Rectal smooth muscle tissue (tissue), 1 donor: Measurements from ENCODE around the gene PLP2.
A peak's percentile ranks its signal among the peaks of the same experiment; 100 is the strongest.
"Not testable (repeated sequence)": the region's sequence is repeated elsewhere in the genome, so short reads cannot be mapped to it uniquely, and the experiment has no call there.

ENCODE experiments used
- H3K27ac ChIP-seq: one replicate; pipeline ENCODE4 v1.7.0; 2013; ENCODE audit warnings: low read depth, low read length, inconsistent platforms
- H3K27me3 ChIP-seq: one replicate; pipeline ENCODE4 v1.7.0; 2013; ENCODE audit warnings: low read length; ENCODE audit not compliant: control insufficient read depth, insufficient read depth
- H3K36me3 ChIP-seq: one replicate; pipeline ENCODE4 v1.7.0; 2013; ENCODE audit warnings: low read length; ENCODE audit not compliant: control insufficient read depth, insufficient read depth
- H3K4me1 ChIP-seq: one replicate; pipeline ENCODE4 v1.7.0; 2013; ENCODE audit warnings: low read length; ENCODE audit not compliant: control insufficient read depth, insufficient read depth
- H3K4me3 ChIP-seq: one replicate; pipeline ENCODE4 v1.7.0; 2013; ENCODE audit warnings: low read length
- H3K9ac ChIP-seq: one replicate; pipeline ENCODE4 v1.7.0; 2013; ENCODE audit warnings: low read length

PLP2 gene

DNA sequence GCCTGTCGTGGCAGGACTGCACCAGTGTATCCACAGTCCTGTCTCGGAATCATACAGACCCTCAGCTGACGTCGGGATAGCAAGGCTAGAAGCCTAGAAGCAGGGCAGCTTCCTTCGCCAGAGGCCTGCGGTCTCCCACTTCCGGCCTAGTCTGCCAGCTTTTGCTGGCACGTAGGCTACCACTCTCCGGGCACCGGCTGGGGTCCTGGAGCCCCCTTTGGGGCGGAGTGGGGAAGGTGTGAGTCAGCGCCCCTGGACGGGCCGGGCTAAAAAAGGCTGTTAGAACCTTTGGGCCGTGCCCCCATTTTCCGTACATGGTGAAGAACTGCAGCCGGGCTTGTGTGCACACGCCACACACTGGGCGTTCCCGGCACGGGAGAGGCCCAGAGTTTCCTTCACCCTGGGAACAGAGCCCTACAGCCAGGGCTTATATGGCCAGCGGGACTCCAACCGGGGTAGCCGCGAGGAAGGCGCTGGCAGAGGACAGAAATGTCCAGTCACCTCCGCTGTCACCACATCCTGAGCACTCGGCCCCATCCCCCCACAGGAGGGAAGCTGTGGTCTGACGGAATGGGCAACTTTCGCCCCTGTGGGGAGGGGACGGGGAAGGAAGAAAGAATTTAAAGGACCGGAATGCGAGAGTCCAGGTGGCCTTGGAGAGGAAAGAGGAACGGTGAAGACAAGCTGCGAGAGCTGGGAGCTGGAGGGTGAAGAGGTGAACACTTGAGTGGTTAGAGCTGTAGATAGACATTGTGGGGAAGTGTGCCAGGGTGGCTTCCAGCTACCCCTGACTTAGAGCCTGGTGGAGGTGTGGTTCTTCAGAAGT lies 4.6 kb upstream of the PLP2 start:
- peak overlapping the region; percentile 75 for H3K4me3 ChIP-seq
- no peaks in the 10 kb centered on the region for H3K36me3 ChIP-seq
- peak overlapping the region; percentile 97 for H3K27ac ChIP-seq
- no peaks in the 10 kb centered on the region for H3K4me1 ChIP-seq
- H3K9ac ChIP-seq, result peak overlapping the region; percentile 84
- H3K27me3 ChIP-seq, result no peaks in the 10 kb centered on the region

DNA sequence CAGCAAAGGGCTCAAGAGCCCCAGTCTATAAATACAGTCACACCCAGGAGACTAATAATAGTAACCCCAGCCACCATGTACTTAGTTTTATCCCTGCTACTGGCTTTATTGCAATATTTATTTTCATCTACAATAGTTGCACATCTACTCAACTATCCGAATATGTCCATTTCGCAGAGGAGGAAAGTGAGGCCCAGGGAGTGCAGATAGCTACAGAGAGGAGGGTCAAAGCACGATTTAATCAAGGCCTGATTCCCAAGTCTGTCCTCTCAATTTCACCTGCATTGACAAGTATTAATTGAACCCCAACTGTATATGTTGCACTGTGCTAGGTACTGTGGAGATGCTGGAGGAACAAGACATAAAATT lies 4.0 kb upstream of the PLP2 start:
- no peaks in the 10 kb centered on the region for H3K27me3 ChIP-seq
- no peaks in the 10 kb centered on the region for H3K36me3 ChIP-seq
- peak overlapping the region; percentile 97 for H3K27ac ChIP-seq
- H3K9ac ChIP-seq, result peak overlapping the region; percentile 84
- H3K4me3 ChIP-seq, result peak overlapping the region; percentile 75
- no peaks in the 10 kb centered on the region for H3K4me1 ChIP-seq

DNA sequence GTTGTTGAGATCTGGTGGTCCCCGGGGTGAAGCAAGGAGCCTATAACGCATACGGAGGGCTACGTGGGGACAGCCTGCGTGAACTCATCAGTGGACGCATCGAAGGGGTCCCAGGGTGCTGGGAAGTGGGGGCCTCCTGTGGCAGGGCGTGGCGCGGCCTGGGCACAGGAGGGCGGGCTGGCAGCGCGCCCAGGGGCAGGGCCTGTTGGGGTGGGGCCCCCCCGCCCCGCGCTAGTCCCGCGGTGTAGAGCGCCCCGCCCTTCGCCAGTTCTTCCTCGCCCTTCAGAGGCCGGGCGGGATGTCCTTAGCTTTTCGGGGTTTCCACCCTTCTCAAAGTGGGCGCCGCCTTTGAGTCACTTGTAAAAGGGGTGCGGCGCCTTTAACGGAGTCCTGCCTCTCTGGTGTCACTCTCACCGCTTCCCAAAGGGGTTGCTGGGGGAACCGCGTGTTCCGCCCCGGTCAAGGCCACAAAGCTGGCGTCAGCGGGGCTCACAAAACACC lies 632 bp downstream of the PLP2 start:
- H3K9ac ChIP-seq, result peak overlapping the region; percentile 57
- peaks cover 4% of the 10 kb centered on the region for H3K36me3 ChIP-seq
- peak overlapping the region; percentile 84 for H3K27ac ChIP-seq
- peak overlapping the region; percentile 59 for H3K4me3 ChIP-seq
- no peaks in the 10 kb centered on the region for H3K27me3 ChIP-seq
- no peaks in the 10 kb centered on the region for H3K4me1 ChIP-seq

DNA sequence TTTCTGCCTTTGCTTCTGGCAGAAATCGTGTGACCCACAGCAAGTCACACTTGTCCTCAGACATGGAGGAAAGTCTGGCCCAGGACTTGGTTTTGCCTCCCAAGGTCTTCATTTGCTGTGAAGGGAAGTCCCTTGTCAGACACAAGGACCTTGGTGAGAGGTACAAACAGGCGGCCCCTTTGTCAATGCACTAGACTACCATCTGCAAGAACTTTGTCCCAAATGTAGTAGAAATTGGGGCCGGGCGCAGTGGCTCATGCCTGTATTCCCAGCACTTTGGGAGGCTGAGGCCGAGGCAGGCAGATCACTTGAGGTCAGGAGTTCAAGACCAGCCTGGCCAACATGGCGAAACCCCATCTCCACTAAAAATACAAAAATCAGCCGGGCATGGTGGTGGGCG lies 1.8 kb downstream of the PLP2 start:
- not testable (repeated sequence) for H3K27ac ChIP-seq, H3K27me3 ChIP-seq, H3K9ac ChIP-seq, H3K36me3 ChIP-seq, H3K4me3 ChIP-seq, H3K4me1 ChIP-seq

DNA sequence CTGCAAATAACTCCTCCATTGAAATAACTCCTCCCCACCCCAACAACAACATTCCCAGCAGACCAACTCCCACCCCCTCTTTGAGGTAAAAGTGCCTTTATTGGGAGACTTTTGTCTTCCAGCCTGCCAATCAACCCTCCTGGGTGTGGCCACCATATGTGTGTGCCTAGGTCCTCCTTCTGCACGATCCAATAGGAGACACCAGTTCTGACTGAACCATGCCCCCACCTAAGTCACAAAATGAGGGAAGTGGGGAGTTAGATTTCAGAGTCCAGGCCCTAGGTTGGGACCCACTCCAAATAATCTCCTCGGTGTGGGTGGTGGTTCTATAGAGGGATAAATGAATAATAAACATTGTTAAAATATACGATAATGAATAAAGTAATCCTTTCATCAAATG lies 3.0 kb downstream of the PLP2 start:
- Histone ChIP-seq H3K4me3 (no peak overlapping the region), H3K27ac (no peak overlapping the region), H3K9ac (no peak overlapping the region), H3K27me3 (no peaks in the 10 kb centered on the region), H3K36me3 (peaks cover 4% of the 10 kb centered on the region), H3K4me1 (no peaks in the 10 kb centered on the region)

DNA sequence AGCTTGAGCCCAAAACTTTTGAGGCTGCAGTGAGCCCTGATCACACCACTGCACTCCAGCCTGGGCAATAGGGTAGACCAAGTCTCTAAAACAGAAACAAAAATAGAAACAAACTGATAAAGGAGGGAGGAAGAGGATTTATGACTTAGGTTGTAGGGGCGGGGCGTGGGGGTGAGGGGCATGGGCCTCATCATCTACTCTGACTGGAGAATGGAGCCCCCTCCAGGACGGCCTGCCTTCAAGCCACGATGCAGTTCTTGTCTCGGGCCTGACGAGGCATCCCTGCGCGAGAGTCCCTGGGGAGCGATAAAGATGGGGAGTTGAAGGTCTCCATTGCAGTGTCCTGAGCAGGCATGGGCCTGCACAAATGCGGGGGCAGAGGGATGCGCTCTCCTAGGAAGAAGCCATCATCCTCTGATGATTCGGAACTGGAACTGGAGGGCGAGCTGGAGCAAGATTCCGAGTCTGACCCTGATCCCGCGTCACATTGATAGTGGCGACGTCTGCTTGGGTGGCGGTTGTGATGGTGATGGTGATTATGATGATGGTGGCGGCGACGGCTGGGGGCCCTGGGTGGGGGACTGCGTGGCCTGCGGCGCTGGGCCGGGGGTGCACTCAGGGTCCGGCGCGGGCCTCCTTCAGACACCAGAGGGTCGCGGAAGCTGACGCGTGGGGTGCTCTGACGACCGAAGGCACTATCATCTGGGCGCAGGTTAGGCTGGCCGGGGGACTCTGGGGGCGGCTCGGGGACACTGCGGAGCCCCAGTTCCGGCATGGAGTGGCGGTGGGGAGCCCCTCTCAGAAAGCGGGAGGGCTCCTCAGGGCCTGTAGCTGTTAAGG lies 4.0 kb downstream of the PLP2 start:
- H3K36me3 ChIP-seq, result peaks cover 4% of the 10 kb centered on the region
- H3K4me1 ChIP-seq, result no peaks in the 10 kb centered on the region
- no peak overlapping the region for H3K4me3 ChIP-seq
- H3K27ac ChIP-seq, result no peak overlapping the region
- no peaks in the 10 kb centered on the region for H3K27me3 ChIP-seq
- no peak overlapping the region for H3K9ac ChIP-seq

DNA sequence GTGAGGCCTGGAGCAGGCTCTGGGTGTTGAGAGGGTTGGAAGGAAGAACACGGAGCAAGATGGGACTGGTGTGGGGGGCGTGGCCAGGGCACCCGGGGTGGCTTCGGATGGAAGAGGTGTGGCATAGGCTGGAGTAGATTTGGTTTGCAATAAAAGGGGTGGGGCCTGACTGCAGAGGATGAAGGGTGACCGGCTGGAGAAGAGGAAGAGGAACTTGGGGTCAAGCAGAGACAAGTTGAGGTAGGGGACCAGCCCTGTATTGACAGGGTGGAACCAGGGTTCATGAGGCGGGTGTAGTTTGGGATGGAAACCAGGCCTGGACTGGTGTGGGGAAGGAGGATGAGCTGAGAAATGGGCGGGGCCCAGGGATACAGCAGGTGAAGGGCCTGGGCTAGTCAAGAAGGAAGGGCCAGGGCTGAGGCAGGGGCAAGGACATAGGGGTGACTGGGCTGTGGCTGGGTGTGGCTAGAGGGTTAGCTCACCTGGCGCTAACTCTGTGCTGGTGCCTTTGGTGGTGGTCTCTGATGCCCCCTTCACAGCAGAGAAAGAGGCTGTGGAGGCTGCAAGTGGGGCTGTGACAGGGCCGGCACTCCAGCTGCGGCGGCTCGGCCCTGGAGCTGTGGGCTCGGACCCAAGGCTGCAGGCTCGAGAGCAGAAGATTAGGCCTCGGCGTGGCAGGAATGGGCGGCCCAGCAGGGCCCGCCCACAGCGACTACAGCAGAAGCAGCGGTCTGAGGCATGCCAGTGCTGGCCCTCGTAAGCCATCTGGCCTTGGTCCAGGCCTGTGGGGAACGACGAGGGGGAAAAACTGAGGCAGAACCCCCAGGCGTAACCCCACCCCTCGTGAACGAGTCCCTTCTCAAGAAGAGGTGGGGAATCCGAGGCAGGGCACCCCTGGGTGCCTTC lies 5.0 kb downstream of the PLP2 start:
- Histone ChIP-seq H3K27me3 (no peaks in the 10 kb centered on the region), H3K27ac (peak overlapping the region; percentile 18), H3K36me3 (peaks cover 4% of the 10 kb centered on the region), H3K9ac (no peak overlapping the region), H3K4me3 (no peak overlapping the region), H3K4me1 (no peaks in the 10 kb centered on the region)

DNA sequence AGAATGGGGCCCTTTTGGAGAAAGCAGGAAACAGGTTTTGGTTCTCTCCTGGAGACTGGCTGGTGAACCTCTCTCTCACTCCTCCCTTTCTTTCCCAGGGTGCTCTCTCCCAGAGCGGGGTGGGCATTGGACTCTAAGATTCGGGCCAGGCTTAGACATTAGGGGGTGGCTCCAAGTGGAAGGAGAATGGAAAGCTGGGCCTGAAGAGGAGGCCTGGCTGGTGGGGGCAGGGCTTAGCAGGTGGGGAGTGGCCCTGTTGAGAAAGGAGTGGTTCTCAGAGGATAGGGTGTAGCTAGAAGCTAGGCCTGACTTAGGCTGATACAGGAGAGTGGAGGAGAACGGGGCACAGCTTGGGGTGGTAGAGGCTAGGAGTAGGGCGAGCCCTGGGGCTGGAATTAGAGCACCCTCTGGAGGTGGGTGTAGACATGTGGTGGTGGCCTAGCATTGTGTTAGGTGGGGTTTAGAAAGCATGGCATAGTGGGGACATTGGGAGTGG lies 5.7 kb downstream of the PLP2 start:
- no peak overlapping the region for H3K4me3 ChIP-seq
- no peak overlapping the region for H3K9ac ChIP-seq
- H3K36me3 ChIP-seq, result peaks cover 4% of the 10 kb centered on the region
- no peaks in the 10 kb centered on the region for H3K27me3 ChIP-seq
- H3K4me1 ChIP-seq, result no peaks in the 10 kb centered on the region
- H3K27ac ChIP-seq, result peak overlapping the region; percentile 18

DNA sequence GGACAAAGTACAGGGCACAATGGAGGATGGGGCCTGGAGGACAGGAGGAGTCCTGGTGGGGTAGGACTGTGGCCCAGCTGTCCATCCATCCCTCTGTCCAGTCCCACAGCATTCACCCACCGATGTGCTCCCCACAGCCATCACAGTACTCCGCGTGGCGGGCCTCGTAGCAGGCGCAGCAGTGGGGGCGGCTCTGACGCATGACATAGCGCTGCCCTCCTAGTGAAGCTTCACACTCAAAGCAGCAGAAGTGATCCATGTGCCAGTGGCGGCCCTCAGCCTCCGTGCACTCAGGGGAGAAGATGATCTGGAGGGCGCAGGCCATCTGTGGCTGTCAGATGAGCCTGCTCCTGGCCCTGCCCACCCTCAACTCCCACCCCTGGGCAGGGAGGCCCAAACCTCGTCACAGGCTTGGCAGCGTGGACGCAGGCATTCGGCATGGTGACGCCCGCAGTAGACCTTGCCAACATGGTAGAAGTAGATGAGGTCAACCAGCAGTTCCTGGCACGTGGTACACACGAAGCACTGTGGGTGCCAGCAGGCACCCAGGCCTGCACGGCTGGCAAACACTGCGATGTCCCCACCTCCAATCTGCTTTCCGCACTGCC lies 6.3 kb downstream of the PLP2 start:
- no peaks in the 10 kb centered on the region for H3K4me1 ChIP-seq
- no peak overlapping the region for H3K27ac ChIP-seq
- no peak overlapping the region for H3K9ac ChIP-seq
- no peaks in the 10 kb centered on the region for H3K27me3 ChIP-seq
- peaks cover 4% of the 10 kb centered on the region for H3K36me3 ChIP-seq
- H3K4me3 ChIP-seq, result no peak overlapping the region

DNA sequence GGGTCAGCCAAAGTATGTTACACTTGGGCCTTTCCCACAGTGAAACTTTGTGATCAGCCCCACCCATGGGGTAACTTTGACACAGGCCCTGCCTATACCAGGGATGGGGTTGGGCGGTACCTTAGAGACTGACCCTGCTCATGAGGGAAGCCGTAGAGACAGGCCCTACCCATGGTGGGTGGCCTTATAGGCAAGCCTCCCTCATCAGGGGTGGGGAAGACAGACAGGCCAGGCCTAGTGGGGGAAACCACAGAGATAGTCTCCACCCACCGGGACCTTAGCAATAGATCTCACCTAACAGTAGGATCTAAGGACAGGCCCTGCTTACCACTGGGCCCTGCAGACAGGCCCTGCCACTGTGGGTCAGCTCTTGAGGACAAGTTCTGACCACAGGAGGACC lies 6.8 kb downstream of the PLP2 start:
- H3K27me3 ChIP-seq, result no peaks in the 10 kb centered on the region
- H3K4me3 ChIP-seq, result no peak overlapping the region
- no peak overlapping the region for H3K9ac ChIP-seq
- peaks cover 8% of the 10 kb centered on the region for H3K36me3 ChIP-seq
- H3K4me1 ChIP-seq, result no peaks in the 10 kb centered on the region
- no peak overlapping the region for H3K27ac ChIP-seq

DNA sequence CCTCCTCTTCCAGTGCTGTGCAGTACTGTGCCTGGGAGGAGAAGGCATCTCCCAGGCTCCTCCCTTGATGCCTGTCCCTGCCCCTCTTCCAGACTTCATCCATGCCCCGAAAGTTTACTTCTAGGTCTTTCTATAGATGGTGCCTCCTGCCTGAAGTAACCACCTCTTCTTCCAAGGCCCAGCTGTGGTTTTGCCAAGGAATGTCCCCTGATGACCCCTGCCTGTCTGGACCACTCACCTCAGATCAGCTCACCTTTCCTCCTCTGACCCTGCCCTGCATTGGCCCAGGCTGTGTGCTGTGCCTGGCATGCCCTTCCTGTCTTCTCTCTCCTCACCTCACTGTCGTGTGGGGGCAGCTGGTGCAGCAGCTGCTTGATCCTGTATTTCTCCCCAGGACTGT lies 7.7 kb downstream of the PLP2 start:
- no peaks in the 10 kb centered on the region for H3K4me1 ChIP-seq
- no peak overlapping the region for H3K27ac ChIP-seq
- H3K27me3 ChIP-seq, result no peaks in the 10 kb centered on the region
- H3K9ac ChIP-seq, result no peak overlapping the region
- H3K4me3 ChIP-seq, result no peak overlapping the region
- peaks cover 8% of the 10 kb centered on the region for H3K36me3 ChIP-seq
